K562 (cell line): ENCODE results near the gene F12. TPM values are rescaled to one million over a fixed set of nuclear protein-coding genes. Genes with fewer than 3 reads are reported as not detected.

Experiments used
- ARID1B ChIP-seq: fragments of 450-650 bp; IDR thresholded peaks from 2 replicates; pipeline ENCODE4 v1.6.1; 2016; ENCODE audit warnings: antibody characterized with exemption, mild to moderate bottlenecking, inconsistent platforms
- BCOR ChIP-seq: fragments of 450-650 bp; IDR thresholded peaks from 2 replicates; pipeline ENCODE4 v1.6.1; 2016
- DDX20 ChIP-seq: fragments of 450-650 bp; IDR thresholded peaks from 2 replicates; pipeline ENCODE4 v1.6.1; 2016; ENCODE audit warnings: missing genetic modification characterization, low read depth, mild to moderate bottlenecking, missing compliant biosample characterization, moderate library complexity
- FOXJ3 ChIP-seq: sonication (generic); formaldehyde crosslinking; IDR thresholded peaks from 2 replicates; pipeline ENCODE4 v1.4.0; 2020; ENCODE audit warnings: mild to moderate bottlenecking, missing genetic modification reagents
- HDGF ChIP-seq: fragments of 450-650 bp; IDR thresholded peaks from 2 replicates; pipeline ENCODE4 v1.6.1; 2016
- HNRNPLL ChIP-seq: fragments of 200-400 bp; formaldehyde crosslinking; IDR thresholded peaks from 2 replicates; pipeline ENCODE4 v1.6.1; 2017; ENCODE audit warnings: low read length, low read depth, mild to moderate bottlenecking; ENCODE audit not compliant: poor library complexity, severe bottlenecking
- KLF16 ChIP-seq: IDR thresholded peaks from 2 replicates; pipeline ENCODE4 v1.6.1; 2016; ENCODE audit warnings: antibody characterized with exemption
- MAX ChIP-seq: sonication (generic); formaldehyde crosslinking; IDR thresholded peaks from 2 replicates; pipeline ENCODE4 v1.9.0; 2022; ENCODE audit warnings: mild to moderate bottlenecking, missing genetic modification reagents
- NBN ChIP-seq: fragments of 450-650 bp; IDR thresholded peaks from 2 replicates; pipeline ENCODE4 v1.6.1; 2016; ENCODE audit warnings: low read depth, mild to moderate bottlenecking
- NR4A1 ChIP-seq, 2 experiments: fragments of 250-450 bp in 1 of 2; fragments of 450-650 bp in 1 of 2; sonication (Bioruptor Pico) in 1 of 2; IDR thresholded peaks; 2 replicates each; pipeline versions ENCODE4 v1.4.0 to v1.6.1; 2016 to 2020; ENCODE audit warnings: mild to moderate bottlenecking in 2 of 2, missing compliant biosample characterization in 1 of 2, missing genetic modification characterization in 1 of 2, moderate library complexity in 1 of 2
- POLR3G ChIP-seq: IDR thresholded peaks from 2 replicates; pipeline ENCODE4 v1.6.1; 2011; ENCODE audit not compliant: insufficient read length, insufficient replicate concordance; ENCODE audit errors: extremely low read depth
- PTTG1 ChIP-seq: fragments of 450-650 bp; IDR thresholded peaks from 2 replicates; pipeline ENCODE4 v1.6.1; 2016; ENCODE audit warnings: low read depth, mild to moderate bottlenecking, missing genetic modification characterization, missing compliant biosample characterization
- RBM34 ChIP-seq: fragments of 200-400 bp; formaldehyde crosslinking; IDR thresholded peaks from 2 replicates; pipeline ENCODE4 v1.6.1; 2018; ENCODE audit warnings: low read length, borderline replicate concordance; ENCODE audit not compliant: insufficient read depth
- SAFB2 ChIP-seq: fragments of 200-400 bp; formaldehyde crosslinking; IDR thresholded peaks from 2 replicates; pipeline ENCODE4 v1.6.1; 2018; ENCODE audit warnings: borderline replicate concordance, low read length, low read depth, moderate library complexity; ENCODE audit not compliant: severe bottlenecking
- SMAD1 ChIP-seq: fragments of 150-350 bp; IDR thresholded peaks from 2 replicates; pipeline ENCODE4 v1.6.1; 2014; ENCODE audit warnings: low read length, low read depth; ENCODE audit not compliant: partially characterized antibody
- SMAD2 ChIP-seq: fragments of 150-350 bp; IDR thresholded peaks from 2 replicates; pipeline ENCODE4 v1.6.1; 2014; ENCODE audit warnings: low read depth, mild to moderate bottlenecking, low read length
- TAF7 ChIP-seq: fragments of 450-650 bp; IDR thresholded peaks from 2 replicates; pipeline ENCODE4 v1.6.1; 2016; ENCODE audit warnings: missing genetic modification characterization, missing compliant biosample characterization
- TBL1XR1 ChIP-seq, 2 experiments: IDR thresholded peaks; 2 replicates each; pipeline ENCODE4 v1.6.1; 2012; ENCODE audit warnings: improper control_type of control experiment in 2 of 2, low read length in 2 of 2, mild to moderate bottlenecking in 1 of 2
- ZNF217 ChIP-seq: sonication (generic); formaldehyde crosslinking; IDR thresholded peaks from 2 replicates; pipeline ENCODE4 v1.8.0; 2022; ENCODE audit warnings: mild to moderate bottlenecking, missing genetic modification reagents
- polyA plus RNA-seq, 8 experiments: library from polyadenylated mRNA; depleted of rRNA in 4 of 8; stranded (reverse) in 5 of 8; unstranded in 3 of 8; fragments of >200 nt; fragmentation: Nextera tagmentation in 2 of 8; fragmentation: Illumina TruSeq in 1 of 8; extraction: Ambion mirVana in 2 of 8; extraction: Trizol in 1 of 8; gene quantifications; 2 replicates each; pipeline versions ENCODE4 v1.2.1 to v1.2.3, GENCODE V29; 2011 to 2014; ENCODE audit warnings: inconsistent platforms in 1 of 8, missing spikeins in 1 of 8
- total RNA-seq, 7 experiments: library from RNA; depleted of rRNA in 6 of 7; stranded (reverse); fragments of >200 nt in 6 of 7; fragmentation: Illumina TruSeq in 2 of 7; extraction: Trizol in 2 of 7; gene quantifications; 2 replicates each; pipeline versions ENCODE4 v1.2.1 to v1.2.3, GENCODE V29; 2011 to 2021; ENCODE audit warnings: low replicate concordance in 1 of 7
- TF ChIP-seq, protein P1 (sequence below): IDR thresholded peaks from 3 replicates; pipeline ENCODE4 v1.6.1; 2011; ENCODE audit warnings: borderline replicate concordance, mild to moderate bottlenecking; ENCODE audit not compliant: insufficient read length, insufficient read depth
- TF ChIP-seq, protein P2 (sequence below), 2 experiments: IDR thresholded peaks; 2 replicates each; pipeline ENCODE4 v1.6.1; 2012; ENCODE audit warnings: improper control_type of control experiment in 2 of 2, low read depth in 2 of 2, low read length in 2 of 2, borderline replicate concordance in 1 of 2
- TF ChIP-seq, protein P3 (sequence below): fragments of 450-650 bp; formaldehyde crosslinking; IDR thresholded peaks from 2 replicates; pipeline ENCODE4 v1.4.0; 2022; ENCODE audit warnings: mild to moderate bottlenecking, moderate library complexity

F12 gene
- total and polyA plus RNA-seq, 9 of the 15 experiments (the other 6 are each of a cell fraction or from before 2014, with no cell fraction given) = 0.59 to 18.3 (median 3.6) TPM

DNA sequence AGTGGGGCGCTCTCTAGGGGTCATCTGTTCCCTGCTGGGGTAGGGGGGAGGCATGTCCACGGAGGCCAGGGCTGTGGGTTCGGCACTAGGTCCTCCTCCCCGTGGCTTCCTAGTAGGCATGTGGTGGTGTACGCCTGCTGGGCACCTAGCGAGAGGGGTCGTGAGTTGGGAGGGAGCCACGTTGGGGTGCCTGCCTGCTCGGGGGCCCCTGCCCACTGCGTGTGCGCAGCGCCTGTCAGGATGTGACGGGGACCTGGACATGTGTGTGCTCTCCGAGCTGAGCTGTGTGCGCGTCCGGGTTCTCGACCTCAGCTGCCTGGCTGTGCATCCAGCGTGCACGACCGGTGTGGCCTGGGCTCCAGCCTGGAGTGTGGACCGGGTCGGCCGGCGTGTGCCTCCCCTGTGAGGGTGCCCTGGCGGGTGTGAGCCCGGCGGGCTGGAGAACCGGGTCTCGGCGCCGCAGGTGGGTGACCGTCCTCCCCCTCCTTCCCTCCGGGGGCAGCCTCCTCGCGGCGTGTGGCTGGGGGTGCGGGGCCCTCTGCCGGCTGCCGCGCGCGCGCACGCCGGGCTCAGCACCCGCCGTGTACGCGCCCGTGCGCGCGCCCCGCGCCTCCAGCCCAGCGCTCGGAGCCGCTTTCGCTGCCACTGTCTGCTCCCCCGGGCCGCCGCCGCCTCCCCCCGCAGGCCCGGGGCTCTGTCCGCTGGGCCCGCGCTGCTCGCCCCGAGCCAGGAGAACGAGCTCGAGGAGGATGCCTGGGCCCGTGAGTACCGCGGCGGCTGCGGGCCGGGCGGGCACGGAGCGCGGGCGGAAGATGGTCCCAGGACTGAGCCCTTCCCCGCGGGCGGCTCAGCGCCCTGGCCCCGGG is 37.1 kb upstream of the F12 start, which contains the start of gene PRR7 (continued):
- TF ChIP-seq, protein P1, sequence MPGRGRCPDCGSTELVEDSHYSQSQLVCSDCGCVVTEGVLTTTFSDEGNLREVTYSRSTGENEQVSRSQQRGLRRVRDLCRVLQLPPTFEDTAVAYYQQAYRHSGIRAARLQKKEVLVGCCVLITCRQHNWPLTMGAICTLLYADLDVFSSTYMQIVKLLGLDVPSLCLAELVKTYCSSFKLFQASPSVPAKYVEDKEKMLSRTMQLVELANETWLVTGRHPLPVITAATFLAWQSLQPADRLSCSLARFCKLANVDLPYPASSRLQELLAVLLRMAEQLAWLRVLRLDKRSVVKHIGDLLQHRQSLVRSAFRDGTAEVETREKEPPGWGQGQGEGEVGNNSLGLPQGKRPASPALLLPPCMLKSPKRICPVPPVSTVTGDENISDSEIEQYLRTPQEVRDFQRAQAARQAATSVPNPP = no peak
- TF ChIP-seq TAF7 (tag) (no peak), NR4A1 (CRISPR knock-in tag; IDR thresholded peaks at IDR 0.05) (no peak; the same call in 1 of the 2 replicates), NR4A1 (tag; IDR thresholded peaks at IDR 0.05) (0 out of 2 replicates have a peak, but pooled peaks have one; percentile 61), PTTG1 (tag) (no peak), SMAD1 (no peak), HDGF (no peak), ZNF217 (CRISPR knock-in tag) (no peak), TBL1XR1 (IDR thresholded peaks at IDR 0.05; ENCODE audit: low read length in 2 of 2) (no peak), NBN (no peak), KLF16 (no peak), SAFB2 (no peak), DDX20 (tag) (no peak), BCOR (no peak), MAX (CRISPR knock-in tag) (peak; percentile 73; the same call in 1 of the 2 replicates), POLR3G (no peak), FOXJ3 (CRISPR knock-in tag) (no peak), HNRNPLL (no peak), SMAD2 (no peak), RBM34 (0 out of 2 replicates have a peak, but pooled peaks have one; percentile 71), ARID1B (no peak)
- TF ChIP-seq, protein P2, sequence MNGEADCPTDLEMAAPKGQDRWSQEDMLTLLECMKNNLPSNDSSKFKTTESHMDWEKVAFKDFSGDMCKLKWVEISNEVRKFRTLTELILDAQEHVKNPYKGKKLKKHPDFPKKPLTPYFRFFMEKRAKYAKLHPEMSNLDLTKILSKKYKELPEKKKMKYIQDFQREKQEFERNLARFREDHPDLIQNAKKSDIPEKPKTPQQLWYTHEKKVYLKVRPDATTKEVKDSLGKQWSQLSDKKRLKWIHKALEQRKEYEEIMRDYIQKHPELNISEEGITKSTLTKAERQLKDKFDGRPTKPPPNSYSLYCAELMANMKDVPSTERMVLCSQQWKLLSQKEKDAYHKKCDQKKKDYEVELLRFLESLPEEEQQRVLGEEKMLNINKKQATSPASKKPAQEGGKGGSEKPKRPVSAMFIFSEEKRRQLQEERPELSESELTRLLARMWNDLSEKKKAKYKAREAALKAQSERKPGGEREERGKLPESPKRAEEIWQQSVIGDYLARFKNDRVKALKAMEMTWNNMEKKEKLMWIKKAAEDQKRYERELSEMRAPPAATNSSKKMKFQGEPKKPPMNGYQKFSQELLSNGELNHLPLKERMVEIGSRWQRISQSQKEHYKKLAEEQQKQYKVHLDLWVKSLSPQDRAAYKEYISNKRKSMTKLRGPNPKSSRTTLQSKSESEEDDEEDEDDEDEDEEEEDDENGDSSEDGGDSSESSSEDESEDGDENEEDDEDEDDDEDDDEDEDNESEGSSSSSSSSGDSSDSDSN (IDR thresholded peaks at IDR 0.05; ENCODE audit: borderline replicate concordance in 1 of 2, low read depth in 2 of 2, low read length in 2 of 2) = peak in 1 of 2 experiments; percentile 33; a peak in 1 of 4 replicates
- TF ChIP-seq, protein P3, sequence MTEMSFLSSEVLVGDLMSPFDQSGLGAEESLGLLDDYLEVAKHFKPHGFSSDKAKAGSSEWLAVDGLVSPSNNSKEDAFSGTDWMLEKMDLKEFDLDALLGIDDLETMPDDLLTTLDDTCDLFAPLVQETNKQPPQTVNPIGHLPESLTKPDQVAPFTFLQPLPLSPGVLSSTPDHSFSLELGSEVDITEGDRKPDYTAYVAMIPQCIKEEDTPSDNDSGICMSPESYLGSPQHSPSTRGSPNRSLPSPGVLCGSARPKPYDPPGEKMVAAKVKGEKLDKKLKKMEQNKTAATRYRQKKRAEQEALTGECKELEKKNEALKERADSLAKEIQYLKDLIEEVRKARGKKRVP (CRISPR knock-in tag) = 0 out of 2 replicates have a peak, but pooled peaks have one; percentile 13
